OCI-LY1 (cell line): ENCODE measurements around the gene SIRPB2.

Source experiments
- EZH2 ChIP-seq: fragments of 200-600 bp; sonication (generic), shearing (Covaris generic); IDR thresholded peaks from 2 replicates; pipeline ENCODE4 v1.8.0; 2017; ENCODE audit warnings: borderline replicate concordance, mixed run types, mild to moderate bottlenecking, antibody characterized with exemption, low read length, moderate library complexity, mixed read lengths
- TF ChIP-seq, protein P1 (sequence below): fragments of 200-600 bp; sonication (generic), shearing (Covaris generic); IDR thresholded peaks from 2 replicates; pipeline ENCODE4 v1.5.1; 2017; ENCODE audit warnings: mild to moderate bottlenecking, antibody characterized with exemption, low read length, moderate library complexity, mixed read lengths

DNA sequence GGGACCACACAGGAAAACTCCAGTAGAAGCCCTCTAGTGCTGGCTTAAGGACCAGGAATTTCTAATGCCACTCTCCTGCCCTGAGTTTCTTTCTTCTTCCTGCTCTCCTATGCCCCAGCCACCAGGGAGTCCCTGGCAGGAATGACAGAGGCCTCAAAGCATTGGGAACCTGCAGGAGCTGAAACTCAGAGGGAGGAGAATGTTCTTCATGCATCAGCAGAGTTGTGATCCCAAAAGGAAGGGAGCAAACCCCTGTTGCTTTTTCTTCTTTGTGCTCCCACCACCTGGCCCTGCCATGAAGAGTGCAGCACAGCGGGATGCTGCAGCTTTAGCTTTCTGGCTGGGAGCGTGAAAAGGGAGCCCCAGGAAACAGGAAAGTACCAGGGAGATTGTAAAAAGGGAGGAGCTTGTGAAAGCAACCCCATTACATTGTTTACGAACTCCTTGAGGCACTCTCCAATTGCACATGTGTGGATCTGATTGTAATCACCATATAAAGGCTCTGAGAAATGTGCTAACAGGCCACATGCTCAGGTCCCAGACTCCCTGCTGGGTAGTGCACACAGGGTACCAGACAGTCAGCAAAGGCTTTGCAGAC is 63.7 kb downstream of the SIRPB2 start:
- TF ChIP-seq, protein P1, sequence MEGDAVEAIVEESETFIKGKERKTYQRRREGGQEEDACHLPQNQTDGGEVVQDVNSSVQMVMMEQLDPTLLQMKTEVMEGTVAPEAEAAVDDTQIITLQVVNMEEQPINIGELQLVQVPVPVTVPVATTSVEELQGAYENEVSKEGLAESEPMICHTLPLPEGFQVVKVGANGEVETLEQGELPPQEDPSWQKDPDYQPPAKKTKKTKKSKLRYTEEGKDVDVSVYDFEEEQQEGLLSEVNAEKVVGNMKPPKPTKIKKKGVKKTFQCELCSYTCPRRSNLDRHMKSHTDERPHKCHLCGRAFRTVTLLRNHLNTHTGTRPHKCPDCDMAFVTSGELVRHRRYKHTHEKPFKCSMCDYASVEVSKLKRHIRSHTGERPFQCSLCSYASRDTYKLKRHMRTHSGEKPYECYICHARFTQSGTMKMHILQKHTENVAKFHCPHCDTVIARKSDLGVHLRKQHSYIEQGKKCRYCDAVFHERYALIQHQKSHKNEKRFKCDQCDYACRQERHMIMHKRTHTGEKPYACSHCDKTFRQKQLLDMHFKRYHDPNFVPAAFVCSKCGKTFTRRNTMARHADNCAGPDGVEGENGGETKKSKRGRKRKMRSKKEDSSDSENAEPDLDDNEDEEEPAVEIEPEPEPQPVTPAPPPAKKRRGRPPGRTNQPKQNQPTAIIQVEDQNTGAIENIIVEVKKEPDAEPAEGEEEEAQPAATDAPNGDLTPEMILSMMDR, result no peak
- no peak for TF ChIP-seq EZH2
